Mesothelial cell of epicardium (in vitro differentiated cells): ENCODE results near the gene RABL6. TPM values are rescaled to one million over a fixed set of nuclear protein-coding genes. Genes with fewer than 3 reads are reported as not detected.

Source experiments
- DNase-seq, 2 experiments: peaks; one replicate each; pipeline ENCODE4 v3.0.0; 2021; ENCODE audit warnings: low spot score in 2 of 2; ENCODE audit not compliant: unreplicated experiment in 2 of 2
- H3K27ac Mint-ChIP-seq: 2 replicates; pipeline ENCODE4 v1.8.0; 2021; ENCODE audit warnings: mixed read lengths
- H3K27me3 Mint-ChIP-seq: 2 replicates; pipeline ENCODE4 v1.8.0; 2021; ENCODE audit warnings: low read depth, mixed read lengths
- H3K36me3 Mint-ChIP-seq: 2 replicates; pipeline ENCODE4 v1.8.0; 2021; ENCODE audit warnings: mixed read lengths
- H3K4me1 Mint-ChIP-seq: 2 replicates; pipeline ENCODE4 v1.8.0; 2021; ENCODE audit warnings: mixed read lengths
- H3K4me3 Mint-ChIP-seq: 2 replicates; pipeline ENCODE4 v1.8.0; 2021; ENCODE audit warnings: mild to moderate bottlenecking, moderate library complexity, mixed read lengths
- H3K9me3 Mint-ChIP-seq: 2 replicates; pipeline ENCODE4 v1.8.0; 2021; ENCODE audit warnings: mixed read lengths
- CTCF ChIP-seq: fragments of 200-600 bp; sonication (generic); IDR thresholded peaks from one replicate; pipeline ENCODE4 v1.5.0; 2021; ENCODE audit warnings: antibody characterized with exemption; ENCODE audit not compliant: unreplicated experiment
- total RNA-seq: library from RNA; stranded (reverse); gene quantifications from 3 replicates; pipeline ENCODE4 v1.2.1, GENCODE V29; 2021

RABL6 gene
- total RNA-seq, 1 donor from 2014 or later = 124 TPM

- no peaks in the 10 kb centered on the region for H3K9me3 Mint-ChIP-seq
- H3K27me3 Mint-ChIP-seq = no peaks in the 10 kb centered on the region
- no peak for TF ChIP-seq CTCF
- H3K4me1 Mint-ChIP-seq = peaks cover 8% of the 10 kb centered on the region
- H3K36me3 Mint-ChIP-seq = peaks cover 9% of the 10 kb centered on the region
- H3K27ac Mint-ChIP-seq = no peak overlapping the region
- no peak for DNase-seq
- peak overlapping the region; percentile 22 for H3K4me3 Mint-ChIP-seq
Observed at GRCh38 chr9:136821826-136822544, 14.2 kb downstream of the RABL6 start.

- no peak for TF ChIP-seq CTCF
- peaks cover 8% of the 10 kb centered on the region for H3K4me1 Mint-ChIP-seq
- peak overlapping the region; percentile 31 for H3K4me3 Mint-ChIP-seq
- peaks cover 7% of the 10 kb centered on the region for H3K36me3 Mint-ChIP-seq
- DNase-seq = no peak
- no peaks in the 10 kb centered on the region for H3K9me3 Mint-ChIP-seq
- no peaks in the 10 kb centered on the region for H3K27me3 Mint-ChIP-seq
- no peak overlapping the region for H3K27ac Mint-ChIP-seq
Observed at GRCh38 chr9:136823136-136824046, 15.6 kb downstream of the RABL6 start.

- H3K27me3 Mint-ChIP-seq = no peaks in the 10 kb centered on the region
- H3K9me3 Mint-ChIP-seq = no peaks in the 10 kb centered on the region
- H3K4me3 Mint-ChIP-seq = no peak overlapping the region
- H3K27ac Mint-ChIP-seq = no peak overlapping the region
- no peak for DNase-seq
- no peak for TF ChIP-seq CTCF
- peaks cover 8% of the 10 kb centered on the region for H3K4me1 Mint-ChIP-seq
- peaks cover 11% of the 10 kb centered on the region for H3K36me3 Mint-ChIP-seq
Observed at GRCh38 chr9:136824496-136825225, 16.9 kb downstream of the RABL6 start.

- peaks cover 11% of the 10 kb centered on the region for H3K36me3 Mint-ChIP-seq
- peaks cover 8% of the 10 kb centered on the region for H3K4me1 Mint-ChIP-seq
- H3K9me3 Mint-ChIP-seq = no peaks in the 10 kb centered on the region
- H3K27me3 Mint-ChIP-seq = no peaks in the 10 kb centered on the region
- no peak for DNase-seq
- no peak overlapping the region for H3K4me3 Mint-ChIP-seq
- no peak overlapping the region for H3K27ac Mint-ChIP-seq
- TF ChIP-seq CTCF = no peak
Observed at GRCh38 chr9:136825295-136826187, 17.8 kb downstream of the RABL6 start.

- TF ChIP-seq CTCF = no peak
- Mint-ChIP-seq H3K36me3 (peaks cover 11% of the 10 kb centered on the region), H3K4me1 (peaks cover 2% of the 10 kb centered on the region), H3K9me3 (no peaks in the 10 kb centered on the region), H3K27me3 (no peaks in the 10 kb centered on the region), H3K4me3 (no peak overlapping the region), H3K27ac (no peak overlapping the region)
- DNase-seq = no peak
Observed at GRCh38 chr9:136826188-136826541, 18.4 kb downstream of the RABL6 start.
